ENCODE measurements around the gene LSM14B. TPM values are rescaled to one million over a fixed set of nuclear protein-coding genes. Genes with fewer than 3 reads are reported as not detected.

Gene LSM14B
- total RNA-seq, 3 donors from 2014 or later (not counting 1 experiment from before 2014, with no cell fraction given) = 41.1 to 56.2 (median 47.3) TPM

GRCh38 chr20:62163485-62163865, 41.2 kb downstream of the LSM14B start:
- H3K36me3 ChIP-seq (ENCODE audit: control insufficient read depth, insufficient read depth, low read length) = peaks cover 22% of the 10 kb centered on the region
- H3K4me1 ChIP-seq (ENCODE audit: control insufficient read depth, insufficient read depth, low read length) = peaks cover 6% of the 10 kb centered on the region
- no peak for ATAC-seq
- no peak overlapping the region for H3K4me3 Mint-ChIP-seq
- intact Hi-C loops (cut with micrococcal nuclease) = no loop called here
- no peak overlapping the region for H3K27ac Mint-ChIP-seq
- H3K27me3 Mint-ChIP-seq (ENCODE audit: low read depth in 2 of 2) = no peaks in the 10 kb centered on the region
- no peak for TF ChIP-seq CTCF (IDR thresholded peaks at IDR 0.05)
- no peak for DNase-seq
- H3K27ac ChIP-seq (ENCODE audit: low read length) = no peak overlapping the region
- 97% methylated on average over 25 of the region's 25 CpGs for WGBS (ENCODE audit: insufficient coverage)
- H3K4me1 Mint-ChIP-seq = peaks cover 0 to 6% of the 10 kb centered on the region in 2 donors
- H3K4me3 ChIP-seq (ENCODE audit: low read length) = no peak overlapping the region
- no peaks in the 10 kb centered on the region for H3K9me3 Mint-ChIP-seq
- no peaks in the 10 kb centered on the region for H3K27me3 ChIP-seq (ENCODE audit: control insufficient read depth, insufficient read depth, low read length)
- no peaks in the 10 kb centered on the region for H3K36me3 Mint-ChIP-seq
- no peaks in the 10 kb centered on the region for H3K9me3 ChIP-seq (ENCODE audit: control insufficient read depth, insufficient read depth, low read length)

GRCh38 chr20:62163986-62164762, 41.9 kb downstream of the LSM14B start:
- H3K4me3 ChIP-seq (ENCODE audit: low read length) = no peak overlapping the region
- peaks cover 6% of the 10 kb centered on the region for H3K4me1 ChIP-seq (ENCODE audit: control insufficient read depth, insufficient read depth, low read length)
- intact Hi-C loops (cut with micrococcal nuclease) = no loop called here
- no peak for TF ChIP-seq CTCF (IDR thresholded peaks at IDR 0.05)
- no peaks in the 10 kb centered on the region for H3K27me3 Mint-ChIP-seq (ENCODE audit: low read depth in 2 of 2)
- ATAC-seq (no peak), DNase-seq (no peak)
- peaks cover 0 to 6% of the 10 kb centered on the region in 2 donors for H3K4me1 Mint-ChIP-seq
- H3K4me3 Mint-ChIP-seq = peak overlapping the region; percentile 50
- H3K9me3 Mint-ChIP-seq = no peaks in the 10 kb centered on the region
- H3K27me3 ChIP-seq (ENCODE audit: control insufficient read depth, insufficient read depth, low read length) = no peaks in the 10 kb centered on the region
- H3K36me3 Mint-ChIP-seq = no peaks in the 10 kb centered on the region
- H3K9me3 ChIP-seq (ENCODE audit: control insufficient read depth, insufficient read depth, low read length) = no peaks in the 10 kb centered on the region
- H3K36me3 ChIP-seq (ENCODE audit: control insufficient read depth, insufficient read depth, low read length) = peaks cover 25% of the 10 kb centered on the region
- H3K27ac Mint-ChIP-seq = no peak overlapping the region
- WGBS (ENCODE audit: insufficient coverage) = 96% methylated on average over 29 of the region's 29 CpGs
- H3K27ac ChIP-seq (ENCODE audit: low read length) = no peak overlapping the region

GRCh38 chr20:62164879-62165761, 42.8 kb downstream of the LSM14B start:
- intact Hi-C loops (cut with micrococcal nuclease) = no loop called here
- Histone ChIP-seq H3K4me3 (ENCODE audit: low read length) (no peak overlapping the region), H3K36me3 (ENCODE audit: control insufficient read depth, insufficient read depth, low read length) (peaks cover 26% of the 10 kb centered on the region), H3K27me3 (ENCODE audit: control insufficient read depth, insufficient read depth, low read length) (no peaks in the 10 kb centered on the region), H3K27ac (ENCODE audit: low read length) (no peak overlapping the region), H3K4me1 (ENCODE audit: control insufficient read depth, insufficient read depth, low read length) (no peaks in the 10 kb centered on the region), H3K9me3 (ENCODE audit: control insufficient read depth, insufficient read depth, low read length) (no peaks in the 10 kb centered on the region)
- ATAC-seq (no peak), DNase-seq (no peak)
- Mint-ChIP-seq H3K9me3 (no peaks in the 10 kb centered on the region), H3K27me3 (ENCODE audit: low read depth in 2 of 2) (no peaks in the 10 kb centered on the region), H3K36me3 (no peaks in the 10 kb centered on the region), H3K27ac (no peak overlapping the region), H3K4me1 (no peaks in the 10 kb centered on the region), H3K4me3 (no peak overlapping the region)
- TF ChIP-seq CTCF (IDR thresholded peaks at IDR 0.05) = no peak
- 98% methylated on average over 41 of the region's 41 CpGs for WGBS (ENCODE audit: insufficient coverage)
